Tibial nerve (tissue), 4 donors: ENCODE results near the gene SCAPER. TPM values are rescaled to one million over a fixed set of nuclear protein-coding genes. Genes with fewer than 3 reads are reported as not detected.
"Not testable (repeated sequence)": the region's sequence is repeated elsewhere in the genome, so short reads cannot be mapped to it uniquely, and the experiment has no call there.

Source experiments
- DNase-seq, 2 donors: peaks; one replicate each; pipeline ENCODE4 v3.0.0-alpha.2; 2019; ENCODE audit warnings: low spot score in 2 of 2
- H3K27ac ChIP-seq, 4 donors: fragments of 200-600 bp; sonication (generic) in 3 of 4; one replicate each; pipeline ENCODE4 v1.5.1; 2017 to 2019; ENCODE audit warnings: mild to moderate bottlenecking in 1 of 4
- H3K27me3 ChIP-seq, 2 donors: fragments of 200-600 bp; sonication (generic) in 1 of 2; one replicate each; pipeline versions ENCODE4 v1.5.1 to v1.6.0; 2017 to 2019
- H3K36me3 ChIP-seq, 3 donors: fragments of 200-600 bp; sonication (generic); one replicate each; pipeline ENCODE4 v1.5.1; 2018 to 2019
- H3K4me1 ChIP-seq, 4 donors: fragments of 200-600 bp; sonication (generic) in 3 of 4; one replicate each; pipeline ENCODE4 v1.5.1; 2017 to 2019
- H3K4me3 ChIP-seq, 4 donors: fragments of 200-600 bp; sonication (generic) in 3 of 4; one replicate each; pipeline ENCODE4 v1.5.1; 2017 to 2019; ENCODE audit warnings: mild to moderate bottlenecking in 1 of 4, moderate library complexity in 1 of 4
- H3K9me3 ChIP-seq, 4 donors: fragments of 200-600 bp; sonication (generic) in 3 of 4; one replicate each; pipeline ENCODE4 v1.5.1; 2017 to 2019
- EP300 ChIP-seq, 2 donors: sonication (generic); formaldehyde crosslinking; IDR thresholded peaks; one replicate each; pipeline ENCODE4 v1.6.1; 2017; ENCODE audit warnings: antibody characterized with exemption in 2 of 2, mild to moderate bottlenecking in 1 of 2
- POLR2A ChIP-seq, 2 donors: fragments of 450-650 bp; IDR thresholded peaks; one replicate each; pipeline ENCODE4 v1.6.1; 2017; ENCODE audit warnings: antibody characterized with exemption in 2 of 2, mild to moderate bottlenecking in 2 of 2, moderate library complexity in 2 of 2
- WGBS, 2 donors: methylation state at CpG; one replicate each; pipeline ENCODE4 v1.1.5; 2018; 5-methylcytosine and 5-hydroxymethylcytosine counted together
- total RNA-seq, 4 donors: library from RNA; depleted of rRNA; stranded (reverse); fragments of >200 nt; gene quantifications; one replicate each; pipeline ENCODE4 v1.1.0, GENCODE V29; 2016
- TF ChIP-seq, protein P1 (sequence below), 5 experiments: fragments of 200-600 bp in 3 of 5; fragments of 450-650 bp in 2 of 5; sonication (generic) in 3 of 5; IDR thresholded peaks; one replicate each; pipeline ENCODE4 v1.5.1; 2016 to 2019; ENCODE audit warnings: antibody characterized with exemption in 5 of 5, mild to moderate bottlenecking in 3 of 5, moderate library complexity in 2 of 5

Gene SCAPER
- total RNA-seq, 4 donors from 2014 or later = 25.5 to 45.3 (median 37.3) TPM

DNA sequence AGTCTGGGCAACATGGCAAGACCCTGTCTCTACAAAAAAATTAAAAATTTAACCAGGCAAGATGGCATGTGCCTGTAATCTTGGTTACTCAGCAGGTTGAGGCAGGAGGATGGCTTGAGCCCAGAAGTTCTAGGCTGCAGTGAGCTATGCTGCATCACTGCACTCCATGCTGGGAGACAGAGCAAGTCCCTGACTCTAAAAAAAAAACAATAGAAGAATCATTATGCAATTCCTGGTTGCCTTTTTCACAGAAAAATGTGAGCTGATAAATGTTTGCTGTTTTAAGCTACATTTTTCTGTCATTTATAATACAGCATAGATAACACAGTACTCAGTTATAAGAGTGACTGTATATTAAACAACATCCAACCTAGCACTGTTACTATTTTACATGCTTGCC lies 148.8 kb downstream of the SCAPER start:
- H3K27ac ChIP-seq = no peak overlapping the region

DNA sequence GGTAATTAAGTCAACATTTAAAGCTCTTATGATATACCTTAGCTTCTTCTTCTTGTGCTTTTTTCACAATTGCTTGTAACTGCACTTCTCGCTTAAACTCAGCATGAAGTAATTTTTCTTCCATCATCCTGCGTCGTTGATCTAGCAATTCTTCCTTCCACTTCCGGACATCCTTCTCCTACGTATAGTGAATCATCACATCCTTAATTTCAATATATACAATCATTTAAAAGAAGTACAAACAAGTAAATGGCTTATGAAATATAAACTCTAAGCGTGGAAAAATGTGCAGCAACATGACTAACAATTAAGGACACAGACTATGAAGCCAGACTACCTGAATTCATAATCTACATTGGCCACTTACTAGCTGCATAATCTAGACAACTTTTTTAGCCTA lies 151.4 kb downstream of the SCAPER start:
- Histone ChIP-seq H3K9me3 (peaks cover 0 to 6% (median 0%) of the 10 kb centered on the region in 4 donors), H3K4me3 (no peak overlapping the region), H3K4me1 (no peaks in the 10 kb centered on the region), H3K27me3 (no peaks in the 10 kb centered on the region), H3K36me3 (peaks cover 0 to 70% (median 0%) of the 10 kb centered on the region in 3 donors), H3K27ac (no peak overlapping the region)
- TF ChIP-seq, protein P1, sequence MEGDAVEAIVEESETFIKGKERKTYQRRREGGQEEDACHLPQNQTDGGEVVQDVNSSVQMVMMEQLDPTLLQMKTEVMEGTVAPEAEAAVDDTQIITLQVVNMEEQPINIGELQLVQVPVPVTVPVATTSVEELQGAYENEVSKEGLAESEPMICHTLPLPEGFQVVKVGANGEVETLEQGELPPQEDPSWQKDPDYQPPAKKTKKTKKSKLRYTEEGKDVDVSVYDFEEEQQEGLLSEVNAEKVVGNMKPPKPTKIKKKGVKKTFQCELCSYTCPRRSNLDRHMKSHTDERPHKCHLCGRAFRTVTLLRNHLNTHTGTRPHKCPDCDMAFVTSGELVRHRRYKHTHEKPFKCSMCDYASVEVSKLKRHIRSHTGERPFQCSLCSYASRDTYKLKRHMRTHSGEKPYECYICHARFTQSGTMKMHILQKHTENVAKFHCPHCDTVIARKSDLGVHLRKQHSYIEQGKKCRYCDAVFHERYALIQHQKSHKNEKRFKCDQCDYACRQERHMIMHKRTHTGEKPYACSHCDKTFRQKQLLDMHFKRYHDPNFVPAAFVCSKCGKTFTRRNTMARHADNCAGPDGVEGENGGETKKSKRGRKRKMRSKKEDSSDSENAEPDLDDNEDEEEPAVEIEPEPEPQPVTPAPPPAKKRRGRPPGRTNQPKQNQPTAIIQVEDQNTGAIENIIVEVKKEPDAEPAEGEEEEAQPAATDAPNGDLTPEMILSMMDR (IDR thresholded peaks at IDR 0.05) = no peak
- no peak for TF ChIP-seq EP300 (IDR thresholded peaks at IDR 0.05)
- no peak for TF ChIP-seq POLR2A (IDR thresholded peaks at IDR 0.05)
- 90 to 93% methylated on average over 6 of the region's 6 CpGs for WGBS, 2 donors
- DNase-seq = no peak

More for the DNA sequence above, 148.8 kb downstream of the SCAPER start:
- Histone ChIP-seq H3K9me3 (peaks cover 0 to 1% (median 0%) of the 10 kb centered on the region in 4 donors), H3K36me3 (peaks cover 0 to 70% (median 0%) of the 10 kb centered on the region in 3 donors), H3K27me3 (no peaks in the 10 kb centered on the region), H3K4me1 (no peaks in the 10 kb centered on the region), H3K4me3 (no peak overlapping the region)
- TF ChIP-seq EP300 (IDR thresholded peaks at IDR 0.05) (no peak), POLR2A (IDR thresholded peaks at IDR 0.05) (no peak)
- TF ChIP-seq, protein P1 (IDR thresholded peaks at IDR 0.05) = no peak
- DNase-seq = no peak

DNA sequence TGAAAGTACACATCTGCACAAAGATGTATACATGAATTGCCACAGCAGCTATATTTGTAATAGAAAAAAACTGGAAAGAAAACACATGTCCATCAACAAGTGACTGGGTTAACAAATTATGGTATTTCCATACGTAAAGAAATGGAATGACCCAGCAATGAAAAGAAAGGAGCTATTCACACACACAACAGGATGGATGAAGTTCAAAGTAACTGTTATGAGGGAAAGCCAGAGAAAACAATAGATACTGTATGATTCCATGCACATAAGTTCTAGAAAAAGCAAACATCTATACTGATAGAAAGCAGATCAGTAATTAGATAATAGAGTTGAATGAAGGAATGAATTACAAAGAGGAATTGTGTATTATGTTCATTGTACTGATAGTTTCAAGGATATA lies 152.0 kb downstream of the SCAPER start:
- WGBS, 2 donors = 50 to 51% methylated on average over 1 of the region's 1 CpG
- no peak overlapping the region for H3K27ac ChIP-seq
- peaks cover 0 to 71% (median 0%) of the 10 kb centered on the region in 3 donors for H3K36me3 ChIP-seq
- H3K27me3 ChIP-seq = no peaks in the 10 kb centered on the region
- TF ChIP-seq, protein P1 (IDR thresholded peaks at IDR 0.05) = no peak
- no peak for TF ChIP-seq POLR2A (IDR thresholded peaks at IDR 0.05)
- no peak for TF ChIP-seq EP300 (IDR thresholded peaks at IDR 0.05)
- no peak for DNase-seq
- H3K9me3 ChIP-seq = peaks cover 0 to 6% (median 0%) of the 10 kb centered on the region in 4 donors
- H3K4me3 ChIP-seq = no peak overlapping the region
- H3K4me1 ChIP-seq = no peaks in the 10 kb centered on the region

DNA sequence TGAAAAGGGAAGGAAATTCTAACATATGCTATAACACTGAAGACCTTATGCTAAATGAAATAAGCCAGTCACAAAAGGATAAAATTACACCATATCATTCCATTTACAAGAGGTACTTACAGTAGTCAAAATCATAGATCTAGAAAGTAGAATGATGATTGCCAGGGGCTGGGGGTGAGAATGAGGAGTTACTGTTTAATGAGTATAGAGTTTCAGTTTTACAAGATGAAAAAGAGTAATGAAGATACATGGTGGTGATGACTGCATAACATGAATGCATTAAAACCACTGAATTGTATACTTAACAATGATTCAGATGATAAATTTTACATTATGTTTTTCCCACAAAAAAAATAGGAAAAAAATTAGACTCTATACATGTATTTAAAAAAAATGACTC lies 152.6 kb downstream of the SCAPER start:
- Histone ChIP-seq H3K4me1 (no peaks in the 10 kb centered on the region), H3K36me3 (peaks cover 0 to 71% (median 0%) of the 10 kb centered on the region in 3 donors), H3K9me3 (peaks cover 0 to 6% (median 0%) of the 10 kb centered on the region in 4 donors), H3K4me3 (no peak overlapping the region), H3K27me3 (no peaks in the 10 kb centered on the region), H3K27ac (no peak overlapping the region)
- no peak for DNase-seq
- TF ChIP-seq EP300 (IDR thresholded peaks at IDR 0.05) (no peak), POLR2A (IDR thresholded peaks at IDR 0.05) (no peak)
- TF ChIP-seq, protein P1 (IDR thresholded peaks at IDR 0.05) = no peak

DNA sequence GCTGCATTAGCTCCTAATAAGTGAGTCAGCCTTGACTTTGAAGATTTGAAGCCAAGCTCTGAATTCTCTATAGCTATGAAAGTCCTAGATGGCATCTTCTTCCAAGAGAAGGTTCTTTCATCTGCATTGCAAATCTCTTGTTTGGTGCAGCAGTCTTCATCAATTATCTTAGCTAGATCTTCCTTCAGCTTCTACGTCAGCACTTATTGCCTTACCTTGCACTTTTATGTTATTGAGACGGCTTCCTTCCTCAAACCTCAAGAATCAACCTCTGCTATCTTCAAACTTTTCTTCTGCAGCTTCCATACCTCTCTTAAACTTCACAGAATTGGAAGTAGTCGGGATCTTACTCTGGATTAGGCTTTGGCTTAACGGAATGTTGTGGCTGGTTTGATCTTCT lies 167.6 kb downstream of the SCAPER start:
- H3K9me3 ChIP-seq = no peaks in the 10 kb centered on the region
- H3K27me3 ChIP-seq = no peaks in the 10 kb centered on the region
- DNase-seq = no peak
- peaks cover 0 to 46% (median 7%) of the 10 kb centered on the region in 3 donors for H3K36me3 ChIP-seq
- no peaks in the 10 kb centered on the region for H3K4me1 ChIP-seq
- no peak overlapping the region for H3K27ac ChIP-seq
- no peak overlapping the region for H3K4me3 ChIP-seq
- TF ChIP-seq, protein P1 (IDR thresholded peaks at IDR 0.05) = no peak
- no peak for TF ChIP-seq EP300 (IDR thresholded peaks at IDR 0.05)
- no peak for TF ChIP-seq POLR2A (IDR thresholded peaks at IDR 0.05)
- WGBS, 2 donors = 97 to 98% methylated on average over 4 of the region's 4 CpGs

DNA sequence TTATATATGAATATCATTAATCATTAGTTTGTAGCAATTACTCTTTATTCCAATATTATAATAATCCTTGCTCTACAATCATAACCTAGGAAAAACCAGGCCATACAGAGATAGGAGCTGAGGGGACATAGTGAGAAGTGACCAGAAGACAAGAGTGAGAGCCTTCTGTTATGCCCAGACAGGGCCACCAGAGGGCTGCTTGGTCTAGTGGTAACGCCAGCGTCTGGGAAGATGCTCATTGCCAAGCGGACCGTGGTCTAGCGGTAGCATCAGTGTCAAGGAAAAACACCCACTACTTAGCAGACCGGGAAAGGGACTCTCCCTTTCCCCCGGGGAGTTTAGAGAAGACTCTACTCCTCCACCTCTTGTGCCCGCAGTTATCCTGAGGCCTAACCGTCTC lies 172.8 kb downstream of the SCAPER start:
- H3K9me3 ChIP-seq, H3K4me3 ChIP-seq, H3K27ac ChIP-seq, DNase-seq, H3K4me1 ChIP-seq, H3K27me3 ChIP-seq: not testable (repeated sequence)
- 94 to 95% methylated on average over 9 of the region's 9 CpGs for WGBS, 2 donors
- peaks cover 0 to 51% (median 10%) of the 10 kb centered on the region in 3 donors for H3K36me3 ChIP-seq
